ENCODE data around the gene ARHGAP26.

The ARHGAP26 gene

GRCh38 chr5:143145243-143146160, 375.3 kb downstream of the ARHGAP26 start:
- DNase-seq (ENCODE audit: low spot score): no peak

DNA sequence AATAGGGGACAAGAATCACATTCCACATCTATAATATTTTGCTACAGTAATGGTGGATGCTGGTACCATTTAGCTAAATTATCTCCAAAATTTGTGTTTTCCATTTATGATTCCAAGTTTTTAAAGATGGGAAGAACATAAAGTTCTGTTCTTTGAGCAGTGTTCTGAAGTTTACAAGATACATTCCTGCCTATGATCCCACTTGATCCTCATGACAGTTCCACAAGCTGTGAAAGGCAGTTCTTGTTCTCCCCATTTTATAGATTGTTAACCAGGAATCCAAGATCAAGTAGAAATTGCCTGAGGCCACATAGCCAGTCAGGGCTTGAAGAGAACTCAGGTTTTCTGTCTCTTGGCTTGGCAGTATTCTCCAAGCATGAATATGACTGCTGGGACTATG, 376.0 kb downstream of the ARHGAP26 start:
- no peak for DNase-seq (ENCODE audit: low spot score)

GRCh38 chr5:143147383-143147782, 377.2 kb downstream of the ARHGAP26 start:
- DNase-seq (ENCODE audit: low spot score): no peak

- DNase-seq (ENCODE audit: low spot score): no peak
Measured at GRCh38 chr5:143147902-143148301, 377.7 kb downstream of the ARHGAP26 start.

DNA sequence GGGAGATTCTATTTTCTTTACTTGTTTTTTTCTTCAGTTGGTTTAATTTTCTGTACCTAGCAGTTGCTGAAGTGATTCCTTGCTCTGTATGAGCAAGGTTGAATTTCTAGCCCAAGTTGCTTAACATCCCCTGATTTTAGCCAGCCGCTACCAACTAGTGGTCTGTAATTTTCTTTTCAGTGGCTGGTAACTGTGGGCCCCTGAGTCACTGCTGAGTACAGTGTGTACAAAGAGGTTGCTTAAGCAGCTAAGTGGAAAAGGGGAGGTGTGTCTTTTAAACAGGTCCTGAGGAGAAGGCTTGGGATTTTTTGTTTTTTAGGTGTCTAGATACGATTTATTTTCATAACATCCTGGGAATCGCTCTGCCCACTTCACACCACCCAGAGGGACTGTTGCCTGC, 378.6 kb downstream of the ARHGAP26 start:
- no peak for DNase-seq (ENCODE audit: low spot score)

- no peak for DNase-seq (ENCODE audit: low spot score)
Measured at GRCh38 chr5:143149759-143150158, 379.6 kb downstream of the ARHGAP26 start.

GRCh38 chr5:143151056-143151700, 381.0 kb downstream of the ARHGAP26 start:
- no peak for DNase-seq (ENCODE audit: low spot score)

DNA sequence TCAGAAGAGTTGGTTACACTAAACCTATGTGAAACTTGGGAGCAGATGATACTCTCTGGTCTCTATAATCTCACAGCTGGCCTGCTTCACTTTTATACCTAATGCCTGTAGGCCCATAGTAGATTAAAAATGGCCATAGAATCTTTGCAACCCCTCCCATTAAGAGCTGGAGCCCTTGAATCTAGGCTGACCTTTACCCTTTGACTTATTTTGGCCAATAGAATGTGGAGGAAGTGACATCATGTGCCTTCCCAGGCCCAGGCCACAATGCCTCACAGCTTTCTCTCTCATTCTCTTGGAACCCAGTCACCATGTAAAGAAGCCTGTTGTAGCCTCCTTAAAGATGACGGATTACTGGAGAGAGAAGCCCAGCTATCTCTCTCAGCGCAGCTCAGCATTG, 382.3 kb downstream of the ARHGAP26 start:
- no peak for DNase-seq (ENCODE audit: low spot score)

GRCh38 chr5:143153332-143154119, 383.3 kb downstream of the ARHGAP26 start:
- no peak for DNase-seq (ENCODE audit: low spot score)

DNA sequence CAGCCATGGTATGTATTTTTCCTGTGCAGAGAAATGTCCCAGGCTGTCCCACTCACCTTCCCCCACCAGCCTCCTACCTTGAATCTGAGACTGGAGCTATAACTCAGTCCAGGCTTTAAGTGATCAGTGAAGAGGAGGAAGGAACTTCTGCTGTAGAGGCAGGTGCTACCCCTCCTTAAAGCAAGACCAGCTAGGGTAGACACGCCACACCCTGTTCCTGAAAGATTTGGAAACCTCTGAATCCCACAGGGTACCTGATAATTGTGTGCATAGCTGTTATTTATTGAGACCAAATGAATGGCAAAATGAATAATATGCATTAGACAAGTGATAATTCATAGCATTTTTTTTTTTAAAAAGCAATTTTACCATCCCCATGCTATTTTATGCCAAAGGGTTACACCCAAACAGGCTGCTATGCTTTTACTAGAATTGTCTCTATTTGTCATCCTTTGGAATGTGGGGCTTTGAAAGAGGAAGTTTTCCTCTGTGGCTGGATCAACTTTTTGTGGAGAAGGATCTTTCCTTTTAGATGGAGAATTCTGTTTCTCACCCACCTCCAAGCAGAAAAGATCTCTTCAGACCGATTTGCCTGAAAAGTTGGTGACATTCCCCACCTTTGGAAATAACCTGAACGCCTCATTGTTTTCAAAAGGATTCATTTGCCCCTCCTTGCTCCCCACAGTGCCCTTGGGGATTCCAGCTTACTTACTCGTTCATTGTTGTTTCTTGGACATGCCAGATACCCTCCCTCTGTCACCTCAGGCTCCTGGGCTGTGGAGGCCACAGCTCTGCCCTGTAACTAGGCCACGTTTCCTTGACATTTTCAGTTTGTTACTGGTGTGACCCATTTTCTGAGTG, 384.6 kb downstream of the ARHGAP26 start:
- DNase-seq (ENCODE audit: low spot score): no peak

- DNase-seq (ENCODE audit: low spot score): no peak
Measured at GRCh38 chr5:143155455-143155854, 385.3 kb downstream of the ARHGAP26 start.

- no peak for DNase-seq (ENCODE audit: low spot score)
Measured at GRCh38 chr5:143156086-143156485, 385.9 kb downstream of the ARHGAP26 start.

DNA sequence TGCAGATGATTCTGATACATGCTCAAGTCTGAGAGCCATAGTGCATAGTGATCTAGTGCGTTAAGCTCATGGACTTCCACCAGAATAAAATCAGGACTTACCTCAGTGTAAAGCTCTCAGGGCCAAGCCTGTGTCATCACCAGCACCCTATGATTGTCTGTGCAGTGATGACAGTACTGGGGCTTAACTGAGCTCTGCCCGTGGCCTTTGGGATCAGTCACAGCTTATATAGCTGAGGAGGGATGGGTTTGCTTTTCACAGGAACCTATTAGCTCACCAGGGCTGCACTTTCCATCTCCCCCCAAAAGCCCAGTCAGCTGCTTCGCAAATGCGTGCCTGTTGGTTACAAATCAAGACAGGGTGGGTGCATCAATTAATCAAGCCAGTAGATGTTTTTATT, 386.4 kb downstream of the ARHGAP26 start:
- no peak for DNase-seq (ENCODE audit: low spot score)

DNA sequence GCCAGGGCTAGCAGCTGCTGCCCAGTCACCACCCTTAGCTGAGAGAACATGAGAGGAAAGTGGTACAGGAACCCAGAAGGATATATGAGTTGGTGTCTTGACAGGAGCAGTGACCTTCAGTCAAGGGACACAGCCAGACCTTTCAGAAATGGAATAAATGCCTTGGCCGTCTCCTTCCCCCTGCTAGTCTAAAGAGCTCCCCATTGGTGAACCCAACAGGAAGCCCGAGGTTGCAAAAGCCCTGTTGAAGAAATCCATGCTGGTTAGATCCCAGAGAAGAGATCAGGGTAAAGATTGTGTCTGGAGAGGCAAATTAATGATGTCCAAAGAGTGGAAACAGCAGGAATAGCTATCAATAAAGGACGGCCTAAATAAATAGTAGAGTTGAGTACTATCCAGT, 388.9 kb downstream of the ARHGAP26 start:
- no peak for DNase-seq (ENCODE audit: low spot score)

- DNase-seq (ENCODE audit: low spot score): no peak
Measured at GRCh38 chr5:143161885-143162540, 391.8 kb downstream of the ARHGAP26 start.

DNA sequence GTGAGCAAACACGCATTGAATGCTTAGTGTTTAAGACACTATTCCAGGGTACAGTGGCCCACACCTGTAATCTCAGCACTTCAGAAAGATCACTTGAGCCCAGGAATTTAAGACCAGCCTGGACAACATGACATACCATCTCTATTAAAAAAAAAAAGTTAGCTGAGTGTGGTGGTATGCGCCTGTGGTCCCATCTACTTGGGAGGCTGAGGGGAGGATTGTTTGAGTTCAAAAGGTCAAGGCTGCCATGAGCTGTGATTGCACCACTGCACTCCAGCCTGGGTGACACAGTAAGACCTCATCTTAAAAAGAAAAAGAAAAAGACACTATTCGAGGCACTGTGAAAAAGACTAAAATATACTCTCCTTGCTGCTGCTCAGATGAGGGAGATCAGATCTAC, 392.6 kb downstream of the ARHGAP26 start:
- DNase-seq (ENCODE audit: low spot score): no peak

DNA sequence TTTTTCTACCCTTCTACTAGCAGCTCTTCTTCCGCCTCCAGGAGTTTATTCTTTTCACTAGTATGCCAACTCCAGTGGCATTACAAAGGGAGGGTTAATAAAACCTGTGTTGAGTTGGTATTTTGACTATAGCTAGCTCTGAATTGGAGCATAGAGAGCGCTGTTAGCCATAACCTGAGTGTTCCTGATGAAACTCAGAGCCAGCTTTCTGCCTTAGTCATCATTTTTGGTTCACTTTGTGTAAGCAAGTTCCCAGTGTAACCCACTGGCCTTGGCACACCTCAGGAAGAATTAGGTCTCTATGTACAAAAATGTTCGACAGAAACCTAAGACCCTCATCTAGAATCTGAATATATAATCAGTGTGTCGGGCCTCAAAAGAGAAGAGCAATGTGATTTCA, 394.4 kb downstream of the ARHGAP26 start:
- no peak for DNase-seq (ENCODE audit: low spot score)

DNA sequence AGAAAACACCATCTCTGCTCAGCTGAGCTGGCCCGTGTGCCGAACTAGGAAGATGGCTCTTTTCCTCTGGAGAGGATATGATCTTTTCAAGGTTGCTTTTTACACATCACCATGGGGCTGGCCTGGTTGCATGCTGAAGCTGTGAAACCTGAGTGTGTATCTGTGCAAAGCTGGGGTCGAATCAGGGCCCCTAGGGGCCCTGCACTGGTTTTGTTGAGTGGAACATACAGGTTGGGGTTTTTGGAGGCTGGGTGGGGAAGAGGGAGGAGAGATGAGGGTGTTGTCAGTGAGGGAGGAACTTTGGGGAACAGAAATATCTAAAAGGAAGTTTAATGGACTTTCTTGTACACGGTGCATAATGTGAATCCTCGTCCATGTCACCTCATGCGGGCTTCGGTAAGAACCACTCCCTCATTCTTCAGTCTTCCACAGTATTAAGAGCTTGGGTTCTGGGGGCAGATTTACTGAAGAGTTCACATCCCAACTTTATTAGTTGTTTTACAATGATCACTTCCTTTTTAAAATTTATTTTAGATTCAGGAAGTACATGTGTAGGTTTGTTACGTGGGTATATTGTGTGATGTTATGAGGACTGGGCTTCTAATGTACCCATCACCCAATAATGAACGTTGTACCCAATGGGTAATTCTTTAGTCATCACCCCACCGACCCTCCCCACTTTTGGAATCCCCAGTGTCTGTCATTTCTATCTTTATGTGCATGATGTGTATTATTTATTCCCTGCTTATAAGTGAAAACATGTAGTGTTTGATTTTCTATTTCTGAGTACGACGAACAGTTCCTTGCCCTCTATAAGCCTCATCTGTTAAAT, 395.1 kb downstream of the ARHGAP26 start:
- no peak for DNase-seq (ENCODE audit: low spot score)

GRCh38 chr5:143166090-143166489, 395.9 kb downstream of the ARHGAP26 start:
- no peak for DNase-seq (ENCODE audit: low spot score)
